WERI-Rb-1 (cell line): ENCODE results near the gene PRSS2.

Source experiments
- DNase-seq: peaks from one replicate; pipeline ENCODE4 v3.0.0-alpha.2; 2020
- H3K27ac ChIP-seq: fragments of 250-450 bp; sonication (Bioruptor Pico); 2 replicates; pipeline ENCODE4 v1.5.1; 2020; ENCODE audit warnings: mild to moderate bottlenecking, moderate library complexity
- H3K27me3 ChIP-seq: fragments of 250-450 bp; sonication (Bioruptor Pico); 2 replicates; pipeline ENCODE4 v1.5.1; 2021; ENCODE audit warnings: mild to moderate bottlenecking, low read depth, moderate library complexity; ENCODE audit not compliant: insufficient read depth, severe bottlenecking
- H3K36me3 ChIP-seq: fragments of 250-450 bp; sonication (Bioruptor Pico); 2 replicates; pipeline ENCODE4 v1.5.1; 2020; ENCODE audit warnings: mild to moderate bottlenecking, moderate library complexity
- H3K4me3 ChIP-seq: 2 replicates; pipeline ENCODE4 v1.5.1; 2011; ENCODE audit warnings: low read depth, mild to moderate bottlenecking, control low read depth, low read length
- H3K9me3 ChIP-seq: fragments of 250-450 bp; sonication (Bioruptor Pico); 2 replicates; pipeline ENCODE4 v1.5.1; 2021; ENCODE audit warnings: mild to moderate bottlenecking, moderate library complexity; ENCODE audit not compliant: severe bottlenecking
- TF ChIP-seq, protein P1 (sequence below): IDR thresholded peaks from 2 replicates; pipeline ENCODE4 v1.5.1; 2011; ENCODE audit warnings: low read depth, mild to moderate bottlenecking, control low read depth, inconsistent platforms, low read length

The PRSS2 gene

DNA sequence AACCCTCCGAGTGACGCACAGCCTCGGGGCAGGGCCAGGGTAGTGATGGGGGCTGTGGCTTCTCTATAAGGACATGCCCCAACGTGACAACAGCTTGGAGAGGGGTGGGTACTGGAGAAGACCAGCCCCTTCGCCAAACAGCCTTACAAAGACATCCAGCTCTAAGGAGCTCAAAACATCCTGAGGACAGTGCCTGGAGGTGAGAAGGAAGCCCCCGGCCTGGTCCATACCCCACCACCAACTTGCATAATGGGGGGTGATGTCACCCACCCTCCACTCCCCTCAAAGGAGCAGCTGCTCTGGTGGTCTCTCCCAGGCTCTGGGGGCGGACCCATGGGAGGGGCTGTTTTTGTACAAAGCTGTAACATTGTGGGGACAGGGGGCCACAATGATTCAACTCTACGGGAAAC is 15.1 kb downstream of the PRSS2 start:
- Histone ChIP-seq H3K4me3 (no peak overlapping the region), H3K27me3 (no peaks in the 10 kb centered on the region), H3K36me3 (no peaks in the 10 kb centered on the region), H3K9me3 (no peaks in the 10 kb centered on the region), H3K27ac (no peak overlapping the region)
- DNase-seq, result no peak
- TF ChIP-seq, protein P1, sequence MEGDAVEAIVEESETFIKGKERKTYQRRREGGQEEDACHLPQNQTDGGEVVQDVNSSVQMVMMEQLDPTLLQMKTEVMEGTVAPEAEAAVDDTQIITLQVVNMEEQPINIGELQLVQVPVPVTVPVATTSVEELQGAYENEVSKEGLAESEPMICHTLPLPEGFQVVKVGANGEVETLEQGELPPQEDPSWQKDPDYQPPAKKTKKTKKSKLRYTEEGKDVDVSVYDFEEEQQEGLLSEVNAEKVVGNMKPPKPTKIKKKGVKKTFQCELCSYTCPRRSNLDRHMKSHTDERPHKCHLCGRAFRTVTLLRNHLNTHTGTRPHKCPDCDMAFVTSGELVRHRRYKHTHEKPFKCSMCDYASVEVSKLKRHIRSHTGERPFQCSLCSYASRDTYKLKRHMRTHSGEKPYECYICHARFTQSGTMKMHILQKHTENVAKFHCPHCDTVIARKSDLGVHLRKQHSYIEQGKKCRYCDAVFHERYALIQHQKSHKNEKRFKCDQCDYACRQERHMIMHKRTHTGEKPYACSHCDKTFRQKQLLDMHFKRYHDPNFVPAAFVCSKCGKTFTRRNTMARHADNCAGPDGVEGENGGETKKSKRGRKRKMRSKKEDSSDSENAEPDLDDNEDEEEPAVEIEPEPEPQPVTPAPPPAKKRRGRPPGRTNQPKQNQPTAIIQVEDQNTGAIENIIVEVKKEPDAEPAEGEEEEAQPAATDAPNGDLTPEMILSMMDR, result no peak

- no peaks in the 10 kb centered on the region for H3K36me3 ChIP-seq
- H3K4me3 ChIP-seq, result no peak overlapping the region
- TF ChIP-seq, protein P1, result no peak
- H3K27me3 ChIP-seq, result no peaks in the 10 kb centered on the region
- no peak for DNase-seq
- H3K27ac ChIP-seq, result no peak overlapping the region
- H3K9me3 ChIP-seq, result no peaks in the 10 kb centered on the region
Observed at GRCh38 chr7:142787034-142787768, 16.4 kb downstream of the PRSS2 start.

DNA sequence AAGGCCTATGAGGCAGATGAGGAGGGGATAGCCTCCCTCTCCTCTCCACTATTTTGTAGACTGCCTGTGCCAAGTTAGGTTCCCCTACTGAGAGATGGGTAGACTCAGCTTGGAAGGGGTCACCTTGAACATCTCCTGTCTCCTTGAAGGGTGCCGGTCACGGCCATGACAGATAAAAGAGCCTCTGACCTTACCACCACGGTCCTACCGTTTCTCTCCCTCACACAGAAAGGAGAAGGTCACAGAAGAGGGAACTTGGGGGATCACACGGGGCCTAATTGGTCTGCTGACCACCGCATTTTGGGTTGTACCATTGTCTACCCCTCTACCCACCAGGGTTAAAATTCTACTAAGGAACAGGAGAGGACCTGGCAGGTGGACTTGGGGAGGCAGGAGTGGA is 17.0 kb downstream of the PRSS2 start:
- H3K9me3 ChIP-seq, result no peaks in the 10 kb centered on the region
- no peak overlapping the region for H3K4me3 ChIP-seq
- no peaks in the 10 kb centered on the region for H3K27me3 ChIP-seq
- no peak overlapping the region for H3K27ac ChIP-seq
- DNase-seq, result no peak
- H3K36me3 ChIP-seq, result no peaks in the 10 kb centered on the region
- TF ChIP-seq, protein P1, result no peak

GRCh38 chr7:142788303-142789289 is 17.8 kb downstream of the PRSS2 start:
- Histone ChIP-seq H3K27ac (no peak overlapping the region), H3K9me3 (no peaks in the 10 kb centered on the region), H3K36me3 (no peaks in the 10 kb centered on the region), H3K27me3 (no peaks in the 10 kb centered on the region), H3K4me3 (no peak overlapping the region)
- TF ChIP-seq, protein P1, result no peak
- peak; percentile 47 for DNase-seq

- no peaks in the 10 kb centered on the region for H3K36me3 ChIP-seq
- no peak overlapping the region for H3K27ac ChIP-seq
- TF ChIP-seq, protein P1, result no peak
- no peak overlapping the region for H3K4me3 ChIP-seq
- no peaks in the 10 kb centered on the region for H3K27me3 ChIP-seq
- DNase-seq, result no peak
- H3K9me3 ChIP-seq, result no peaks in the 10 kb centered on the region
Observed at GRCh38 chr7:142789441-142789840, 18.7 kb downstream of the PRSS2 start.
